ENCODE results near the gene GHITM.

The GHITM gene

DNA sequence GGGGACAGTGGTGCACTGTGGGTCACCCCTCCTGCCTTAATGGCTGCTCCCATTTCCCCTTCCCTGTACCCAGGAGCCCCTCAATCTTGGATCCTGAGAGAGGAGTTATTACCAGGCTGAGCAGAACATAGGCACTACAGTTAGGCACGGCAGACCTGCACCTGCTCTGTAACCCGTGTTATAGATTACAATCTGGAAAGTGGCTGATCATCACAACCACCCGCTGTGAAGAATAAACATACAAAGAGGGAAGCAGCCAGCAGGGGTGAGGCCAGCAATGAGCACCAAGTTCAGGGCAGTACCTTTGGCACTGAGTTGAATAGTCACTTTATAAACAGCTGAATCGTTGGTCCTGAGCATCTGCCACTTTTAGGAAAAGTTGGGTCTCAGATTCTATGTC is 56.8 kb downstream of the GHITM start:
- DNase-seq (ENCODE audit: low read depth), result no peak
- TF ChIP-seq, protein P1, sequence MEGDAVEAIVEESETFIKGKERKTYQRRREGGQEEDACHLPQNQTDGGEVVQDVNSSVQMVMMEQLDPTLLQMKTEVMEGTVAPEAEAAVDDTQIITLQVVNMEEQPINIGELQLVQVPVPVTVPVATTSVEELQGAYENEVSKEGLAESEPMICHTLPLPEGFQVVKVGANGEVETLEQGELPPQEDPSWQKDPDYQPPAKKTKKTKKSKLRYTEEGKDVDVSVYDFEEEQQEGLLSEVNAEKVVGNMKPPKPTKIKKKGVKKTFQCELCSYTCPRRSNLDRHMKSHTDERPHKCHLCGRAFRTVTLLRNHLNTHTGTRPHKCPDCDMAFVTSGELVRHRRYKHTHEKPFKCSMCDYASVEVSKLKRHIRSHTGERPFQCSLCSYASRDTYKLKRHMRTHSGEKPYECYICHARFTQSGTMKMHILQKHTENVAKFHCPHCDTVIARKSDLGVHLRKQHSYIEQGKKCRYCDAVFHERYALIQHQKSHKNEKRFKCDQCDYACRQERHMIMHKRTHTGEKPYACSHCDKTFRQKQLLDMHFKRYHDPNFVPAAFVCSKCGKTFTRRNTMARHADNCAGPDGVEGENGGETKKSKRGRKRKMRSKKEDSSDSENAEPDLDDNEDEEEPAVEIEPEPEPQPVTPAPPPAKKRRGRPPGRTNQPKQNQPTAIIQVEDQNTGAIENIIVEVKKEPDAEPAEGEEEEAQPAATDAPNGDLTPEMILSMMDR (conservative IDR thresholded peaks at IDR 0.05; ENCODE audit: low read depth, low read length), result no peak
- no peak overlapping the region for H3K4me3 ChIP-seq (ENCODE audit: low read length)

DNA sequence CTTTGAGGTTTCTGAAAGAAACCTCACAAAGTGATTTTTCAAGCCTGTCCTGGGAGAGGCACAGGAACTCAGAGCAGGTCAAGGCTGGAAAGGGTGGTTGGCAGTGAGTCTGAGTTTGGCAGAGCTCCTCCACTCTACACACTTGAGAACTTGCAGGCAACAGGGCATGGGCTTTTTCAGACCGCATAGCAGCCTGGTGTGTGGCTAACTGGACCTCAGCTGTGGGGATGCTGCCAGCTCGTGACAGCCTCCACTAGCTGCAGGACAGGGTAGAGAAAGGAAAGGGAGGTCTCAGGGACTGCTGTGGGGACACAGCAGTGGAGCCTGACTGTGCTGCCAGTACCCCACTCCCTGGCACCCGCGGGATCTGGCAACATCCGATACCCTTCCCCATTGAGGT is 57.6 kb downstream of the GHITM start:
- H3K4me3 ChIP-seq (ENCODE audit: low read length), result no peak overlapping the region
- TF ChIP-seq, protein P1 (conservative IDR thresholded peaks at IDR 0.05; ENCODE audit: low read depth, low read length), result no peak
- no peak for DNase-seq (ENCODE audit: low read depth)

DNA sequence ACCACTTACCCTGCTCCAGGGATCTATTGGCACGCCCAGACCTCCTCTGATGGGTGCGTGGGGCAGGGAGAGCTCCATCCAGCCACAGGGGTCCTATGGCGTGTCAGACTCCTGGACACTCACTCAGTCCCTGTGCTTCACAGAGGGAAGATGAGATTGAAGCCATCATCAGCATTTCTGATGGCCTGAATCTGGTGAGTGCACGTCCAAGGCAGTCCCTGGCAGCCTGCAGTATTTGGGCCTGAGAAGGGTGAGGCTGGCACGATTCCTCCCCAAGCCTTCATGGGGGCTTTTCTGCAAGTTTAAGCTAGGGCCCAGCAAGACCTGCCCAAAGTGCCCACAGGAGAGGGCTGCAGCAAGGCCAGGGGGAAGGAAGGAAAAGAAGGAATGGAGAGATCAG is 58.3 kb downstream of the GHITM start:
- TF ChIP-seq, protein P1 (conservative IDR thresholded peaks at IDR 0.05; ENCODE audit: low read depth, low read length), result no peak
- no peak overlapping the region for H3K4me3 ChIP-seq (ENCODE audit: low read length)
- no peak for DNase-seq (ENCODE audit: low read depth)

DNA sequence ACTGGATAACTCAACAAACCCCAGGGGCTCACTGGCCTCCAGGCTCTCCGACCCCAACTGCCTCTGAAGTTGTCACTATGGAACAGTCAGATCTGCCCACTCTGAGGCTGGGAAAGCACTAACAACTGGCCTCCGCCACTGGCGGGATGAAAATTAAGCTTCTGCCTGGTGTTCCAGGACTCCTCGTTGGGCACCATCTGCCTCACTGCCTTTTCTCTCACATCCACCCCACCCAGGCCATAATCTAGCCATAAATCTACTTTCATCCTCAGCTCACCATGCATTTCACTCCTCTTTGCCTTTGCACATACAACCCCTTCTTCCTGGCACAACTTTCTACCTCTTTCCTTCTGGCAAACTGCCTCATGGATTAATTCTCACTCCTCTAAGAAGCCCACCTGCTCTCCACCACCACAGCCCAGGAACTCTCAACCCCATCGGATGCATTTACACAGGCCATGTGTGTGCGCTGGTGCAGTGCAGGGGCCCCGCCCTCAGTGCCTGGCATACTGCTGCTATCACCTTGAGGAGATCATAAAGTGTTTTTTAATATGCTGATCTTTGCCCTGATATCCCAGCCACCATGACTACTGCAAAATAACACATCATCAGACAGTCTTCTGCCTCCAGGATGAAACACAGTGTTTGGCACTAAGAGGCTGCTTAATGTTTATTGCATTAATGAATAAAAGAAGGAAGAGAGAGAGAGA is 59.1 kb downstream of the GHITM start:
- H3K4me3 ChIP-seq (ENCODE audit: low read length), result no peak overlapping the region
- no peak for DNase-seq (ENCODE audit: low read depth)
- TF ChIP-seq, protein P1 (conservative IDR thresholded peaks at IDR 0.05; ENCODE audit: low read depth, low read length), result no peak

DNA sequence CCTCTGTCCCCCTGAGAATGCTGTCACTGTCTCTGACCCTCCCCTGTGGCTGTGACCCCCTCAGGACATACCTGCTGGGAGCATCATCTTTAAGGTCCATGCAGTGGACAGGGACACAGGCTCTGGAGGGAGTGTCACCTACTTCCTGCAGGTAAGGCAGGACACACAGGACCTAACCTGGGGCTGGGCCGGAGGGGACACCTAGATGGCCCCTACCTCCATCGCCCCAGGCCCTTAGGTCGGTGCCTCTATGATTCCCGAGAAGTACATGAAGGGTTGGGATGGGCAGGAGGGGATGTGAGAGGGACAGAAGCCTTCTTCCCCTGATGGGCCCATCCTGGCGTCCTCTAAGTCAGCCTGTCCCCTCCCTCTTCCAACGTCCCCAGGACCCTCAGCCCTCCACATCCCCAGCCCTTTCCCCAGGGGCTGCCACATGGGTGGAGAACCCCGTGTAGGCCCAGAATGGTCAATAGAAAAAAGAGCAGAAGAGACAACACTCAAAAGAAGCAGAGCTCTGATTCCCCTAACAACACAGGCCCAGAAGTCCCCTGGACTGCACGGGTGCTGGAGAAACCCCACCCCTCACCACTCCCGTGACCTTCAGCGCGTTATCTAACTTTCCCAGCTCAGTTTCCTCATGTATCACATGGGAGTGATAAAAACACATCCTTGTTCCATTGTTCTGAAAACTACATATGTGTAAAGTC is 61.4 kb downstream of the GHITM start:
- H3K4me3 ChIP-seq (ENCODE audit: low read length), result no peak overlapping the region
- no peak for DNase-seq (ENCODE audit: low read depth)
- TF ChIP-seq, protein P1 (conservative IDR thresholded peaks at IDR 0.05; ENCODE audit: low read depth, low read length), result no peak

DNA sequence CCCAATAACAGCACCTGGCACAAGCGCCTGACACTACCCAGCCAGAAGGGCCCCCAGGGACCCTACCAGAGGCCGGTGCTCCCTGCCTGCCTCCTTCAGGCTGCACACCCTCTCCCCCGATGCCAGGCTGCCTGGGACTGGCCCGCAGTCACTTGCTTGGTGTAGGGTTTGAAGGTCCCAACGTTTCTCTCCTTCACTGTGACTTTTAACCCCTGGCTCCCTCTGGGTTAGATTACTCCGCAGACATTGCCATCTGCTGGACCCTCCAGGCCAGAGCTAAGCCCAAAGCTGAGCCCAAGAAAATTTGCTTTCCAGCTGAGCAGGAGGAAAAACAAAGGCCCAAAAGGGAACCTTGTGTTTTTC is 61.9 kb downstream of the GHITM start:
- TF ChIP-seq, protein P1 (conservative IDR thresholded peaks at IDR 0.05; ENCODE audit: low read depth, low read length), result no peak
- DNase-seq (ENCODE audit: low read depth), result no peak
- no peak overlapping the region for H3K4me3 ChIP-seq (ENCODE audit: low read length)

DNA sequence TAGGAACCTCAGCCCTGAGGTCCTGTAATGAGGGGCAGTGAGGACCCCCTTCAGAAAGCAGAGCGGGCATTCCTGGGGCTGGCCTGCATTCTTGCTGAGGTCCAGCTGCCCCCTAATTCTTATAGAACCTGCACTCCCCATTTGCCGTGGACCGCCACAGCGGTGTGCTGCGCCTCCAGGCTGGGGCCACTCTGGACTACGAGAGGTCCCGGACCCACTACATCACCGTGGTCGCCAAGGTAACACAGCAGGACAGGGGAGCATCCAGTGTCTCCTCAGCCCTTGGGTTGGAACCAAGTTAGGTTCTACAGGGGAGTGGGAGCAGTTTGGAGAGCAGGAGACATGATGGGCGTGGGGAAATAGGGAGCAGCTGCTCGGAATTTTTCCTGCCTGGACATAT is 62.4 kb downstream of the GHITM start:
- DNase-seq (ENCODE audit: low read depth), result no peak

More for the DNA sequence above, 62.4 kb downstream of the GHITM start:
- TF ChIP-seq, protein P1 (conservative IDR thresholded peaks at IDR 0.05; ENCODE audit: low read depth, low read length), result no peak
- no peak overlapping the region for H3K4me3 ChIP-seq (ENCODE audit: low read length)
